NK-92 (cell line): ENCODE data around the gene KRT27.

Experiments used
- DNase-seq: peaks from one replicate; lab custom pipeline; 2025; ENCODE audit not compliant: unreplicated experiment; lab: John Stamatoyannopoulos, UW

The KRT27 gene

GRCh38 chr17:40809721-40810421, 27.5 kb upstream of the KRT27 start:
- DNase-seq = no peak

GRCh38 chr17:40806131-40806530, 23.8 kb upstream of the KRT27 start:
- no peak for DNase-seq

- DNase-seq = no peak
Measured at GRCh38 chr17:40803617-40804082, 21.3 kb upstream of the KRT27 start.

GRCh38 chr17:40801157-40801556, 18.8 kb upstream of the KRT27 start:
- DNase-seq = no peak

GRCh38 chr17:40800381-40800780, 18.0 kb upstream of the KRT27 start:
- DNase-seq = no peak

GRCh38 chr17:40799859-40800258, 17.5 kb upstream of the KRT27 start, which contains the start of gene KRT28:
KRT28 (minus strand) TSS chr17:40799959; CDS start chr17:40799893, 66 bp downstream.
- no peak for DNase-seq

- DNase-seq = no peak
Measured at GRCh38 chr17:40796846-40797245, 14.5 kb upstream of the KRT27 start.

GRCh38 chr17:40795019-40795667, 12.8 kb upstream of the KRT27 start:
- DNase-seq = no peak

GRCh38 chr17:40794466-40794865, 12.1 kb upstream of the KRT27 start:
- DNase-seq = no peak

- DNase-seq = no peak
Measured at GRCh38 chr17:40793832-40794231, 11.5 kb upstream of the KRT27 start.

GRCh38 chr17:40791787-40792436, 9.6 kb upstream of the KRT27 start:
- no peak for DNase-seq

GRCh38 chr17:40791111-40791510, 8.8 kb upstream of the KRT27 start:
- DNase-seq = no peak

GRCh38 chr17:40779181-40779909, 3.0 kb downstream of the KRT27 start:
- DNase-seq = no peak

GRCh38 chr17:40778461-40778860, 3.9 kb downstream of the KRT27 start:
- no peak for DNase-seq

- no peak for DNase-seq
Measured at GRCh38 chr17:40777971-40778370, 4.4 kb downstream of the KRT27 start.

- no peak for DNase-seq
Measured at GRCh38 chr17:40777459-40777858, 4.9 kb downstream of the KRT27 start.

GRCh38 chr17:40775945-40776344, 6.4 kb downstream of the KRT27 start:
- DNase-seq = no peak

- DNase-seq = no peak
Measured at GRCh38 chr17:40772101-40772500, 10.2 kb downstream of the KRT27 start, which contains the start of gene KRT26. KRT26 (minus strand) TSS chr17:40772201; CDS start chr17:40772113, 88 bp downstream.

- DNase-seq = no peak
Measured at GRCh38 chr17:40765657-40766056, 16.7 kb downstream of the KRT27 start.

- no peak for DNase-seq
Measured at GRCh38 chr17:40763752-40764151, 18.6 kb downstream of the KRT27 start.
